PFSK-1 (cell line): ENCODE measurements around the gene UTS2R.

Experiments used
- POLR2AphosphoS5 ChIP-seq: IDR thresholded peaks from 2 replicates; pipeline ENCODE4 v1.6.1; 2012; ENCODE audit warnings: low read depth, mild to moderate bottlenecking, control low read depth, low read length, moderate library complexity
- SIN3A ChIP-seq: IDR thresholded peaks from 2 replicates; pipeline ENCODE4 v1.6.1; 2012; ENCODE audit warnings: mild to moderate bottlenecking, low read length, moderate library complexity, borderline replicate concordance; ENCODE audit not compliant: insufficient read depth
- TAF1 ChIP-seq: IDR thresholded peaks from 2 replicates; pipeline ENCODE4 v1.6.1; 2012; ENCODE audit warnings: low read length, control low read depth, borderline replicate concordance; ENCODE audit not compliant: insufficient read depth
- TF ChIP-seq, protein P1 (sequence below), 2 experiments: IDR thresholded peaks; 2 replicates each; pipeline versions ENCODE4 v1.6.1 to v1.8.0; 2011 to 2012; ENCODE audit warnings: low read depth in 2 of 2, low read length in 2 of 2, control low read depth in 1 of 2, inconsistent platforms in 1 of 2, mild to moderate bottlenecking in 1 of 2, moderate library complexity in 1 of 2; ENCODE audit not compliant: insufficient read depth in 1 of 2

DNA sequence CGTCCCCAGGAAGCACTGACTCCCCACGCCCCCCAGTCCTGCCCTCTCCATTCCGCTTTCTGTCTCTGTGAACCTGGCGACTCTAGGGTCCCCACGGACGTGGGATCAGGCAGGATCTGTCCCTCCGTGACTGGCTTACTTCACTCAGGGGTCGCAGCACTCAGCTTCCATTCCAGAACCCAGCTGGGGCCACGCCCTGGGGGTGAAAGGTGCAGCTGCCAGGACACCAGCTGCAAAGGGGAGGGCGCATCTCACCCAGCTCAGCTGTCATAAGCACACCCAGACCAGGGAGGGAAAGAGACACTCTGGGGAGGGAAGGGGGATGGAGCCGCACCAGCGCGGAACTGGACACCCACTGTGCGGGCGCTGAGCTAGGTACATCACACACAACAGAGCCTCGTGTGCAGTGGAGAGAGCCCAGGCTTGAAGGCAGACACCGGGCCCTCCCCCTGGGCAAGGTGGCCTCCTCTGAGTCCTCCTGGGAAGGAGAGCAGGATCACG is 28.1 kb downstream of the UTS2R start:
- TF ChIP-seq TAF1 (no peak), POLR2AphosphoS5 (no peak), SIN3A (no peak)
- TF ChIP-seq, protein P1, sequence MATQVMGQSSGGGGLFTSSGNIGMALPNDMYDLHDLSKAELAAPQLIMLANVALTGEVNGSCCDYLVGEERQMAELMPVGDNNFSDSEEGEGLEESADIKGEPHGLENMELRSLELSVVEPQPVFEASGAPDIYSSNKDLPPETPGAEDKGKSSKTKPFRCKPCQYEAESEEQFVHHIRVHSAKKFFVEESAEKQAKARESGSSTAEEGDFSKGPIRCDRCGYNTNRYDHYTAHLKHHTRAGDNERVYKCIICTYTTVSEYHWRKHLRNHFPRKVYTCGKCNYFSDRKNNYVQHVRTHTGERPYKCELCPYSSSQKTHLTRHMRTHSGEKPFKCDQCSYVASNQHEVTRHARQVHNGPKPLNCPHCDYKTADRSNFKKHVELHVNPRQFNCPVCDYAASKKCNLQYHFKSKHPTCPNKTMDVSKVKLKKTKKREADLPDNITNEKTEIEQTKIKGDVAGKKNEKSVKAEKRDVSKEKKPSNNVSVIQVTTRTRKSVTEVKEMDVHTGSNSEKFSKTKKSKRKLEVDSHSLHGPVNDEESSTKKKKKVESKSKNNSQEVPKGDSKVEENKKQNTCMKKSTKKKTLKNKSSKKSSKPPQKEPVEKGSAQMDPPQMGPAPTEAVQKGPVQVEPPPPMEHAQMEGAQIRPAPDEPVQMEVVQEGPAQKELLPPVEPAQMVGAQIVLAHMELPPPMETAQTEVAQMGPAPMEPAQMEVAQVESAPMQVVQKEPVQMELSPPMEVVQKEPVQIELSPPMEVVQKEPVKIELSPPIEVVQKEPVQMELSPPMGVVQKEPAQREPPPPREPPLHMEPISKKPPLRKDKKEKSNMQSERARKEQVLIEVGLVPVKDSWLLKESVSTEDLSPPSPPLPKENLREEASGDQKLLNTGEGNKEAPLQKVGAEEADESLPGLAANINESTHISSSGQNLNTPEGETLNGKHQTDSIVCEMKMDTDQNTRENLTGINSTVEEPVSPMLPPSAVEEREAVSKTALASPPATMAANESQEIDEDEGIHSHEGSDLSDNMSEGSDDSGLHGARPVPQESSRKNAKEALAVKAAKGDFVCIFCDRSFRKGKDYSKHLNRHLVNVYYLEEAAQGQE (IDR thresholded peaks at IDR 0.05; ENCODE audit: insufficient read depth in 1 of 2, low read depth in 2 of 2, low read length in 2 of 2): no peak
